Activated CD8-positive, alpha-beta memory T cell treated with anti-CD3 and anti-CD28 coated beads, Interleukin-2, amount 50 U/mL, for 24 hours (primary cell): Measurements from ENCODE around the gene TKFC.

Source experiments
- DNase-seq: peaks from one replicate; pipeline ENCODE4 v3.0.0-alpha.2; 2020; ENCODE audit errors: extremely low read depth

TKFC gene, protein sequence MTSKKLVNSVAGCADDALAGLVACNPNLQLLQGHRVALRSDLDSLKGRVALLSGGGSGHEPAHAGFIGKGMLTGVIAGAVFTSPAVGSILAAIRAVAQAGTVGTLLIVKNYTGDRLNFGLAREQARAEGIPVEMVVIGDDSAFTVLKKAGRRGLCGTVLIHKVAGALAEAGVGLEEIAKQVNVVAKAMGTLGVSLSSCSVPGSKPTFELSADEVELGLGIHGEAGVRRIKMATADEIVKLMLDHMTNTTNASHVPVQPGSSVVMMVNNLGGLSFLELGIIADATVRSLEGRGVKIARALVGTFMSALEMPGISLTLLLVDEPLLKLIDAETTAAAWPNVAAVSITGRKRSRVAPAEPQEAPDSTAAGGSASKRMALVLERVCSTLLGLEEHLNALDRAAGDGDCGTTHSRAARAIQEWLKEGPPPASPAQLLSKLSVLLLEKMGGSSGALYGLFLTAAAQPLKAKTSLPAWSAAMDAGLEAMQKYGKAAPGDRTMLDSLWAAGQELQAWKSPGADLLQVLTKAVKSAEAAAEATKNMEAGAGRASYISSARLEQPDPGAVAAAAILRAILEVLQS

DNA sequence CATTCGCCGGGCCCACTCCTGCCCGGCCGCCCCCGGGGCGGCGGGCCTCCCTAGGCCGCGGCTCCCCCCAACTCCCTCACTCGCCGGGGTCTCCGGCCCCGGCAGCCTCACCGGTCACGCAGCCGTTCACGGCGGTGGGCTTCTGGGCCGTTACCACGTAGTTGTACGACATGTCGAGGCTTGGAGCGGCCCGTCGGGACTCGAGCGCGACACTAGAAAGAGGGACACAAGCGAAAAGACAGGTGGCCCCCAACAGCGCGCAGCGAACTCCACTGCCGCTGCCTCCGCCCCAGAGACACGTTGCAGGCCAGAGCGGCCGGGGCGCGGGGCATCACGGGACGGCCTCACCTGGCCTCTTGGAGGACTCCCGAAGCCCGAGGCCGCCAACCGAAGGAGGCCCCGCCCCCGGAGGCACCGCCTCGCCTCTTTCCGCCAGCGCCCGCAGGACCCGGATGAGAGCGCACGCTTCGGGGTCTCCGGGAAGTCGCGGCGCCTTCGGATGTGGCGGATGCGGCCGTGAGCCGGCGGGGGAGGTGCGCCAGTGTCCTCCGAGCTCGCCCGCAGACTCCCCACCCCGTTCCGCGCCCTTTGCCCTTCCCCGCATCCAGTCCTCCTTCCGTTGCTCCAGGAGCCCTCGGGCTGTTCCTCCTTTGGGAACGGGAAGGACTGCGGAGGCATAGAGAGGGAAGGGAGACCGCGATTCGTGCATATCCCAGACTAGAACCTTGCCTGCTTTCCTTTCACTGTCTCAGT lies at the start of gene TKFC, which contains the start of gene DDB1:
Gene TKFC (plus strand): TSS at position 432 of the 753 bp plus-strand sequence. CDS start 1,501 bp downstream, outside the sequence.
Gene DDB1 (minus strand): TSS at position 309 of the 753 bp plus-strand sequence. CDS start 137 bp downstream, at position 172.
- peak; percentile 88 for DNase-seq

DNA sequence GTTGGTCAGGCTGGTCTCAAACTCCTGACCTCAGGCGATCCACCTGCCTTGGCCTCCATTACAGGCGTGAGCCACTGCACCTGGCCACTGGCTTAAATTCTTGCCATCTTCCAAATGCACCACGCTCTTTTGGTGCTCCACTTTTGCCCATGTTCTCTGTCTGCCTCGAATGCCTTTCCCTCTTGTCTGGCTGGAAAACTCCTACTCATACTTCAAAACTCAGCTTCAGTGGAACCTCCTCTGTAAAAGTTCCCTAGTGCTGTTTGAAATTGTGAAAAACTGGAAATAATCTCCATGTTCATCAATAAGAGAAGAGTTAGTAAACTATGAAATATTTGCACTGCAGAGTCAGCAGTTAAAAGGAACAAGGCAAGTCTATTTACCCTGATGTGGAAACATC lies 49.4 kb upstream of the TKFC start:
- no peak for DNase-seq

DNA sequence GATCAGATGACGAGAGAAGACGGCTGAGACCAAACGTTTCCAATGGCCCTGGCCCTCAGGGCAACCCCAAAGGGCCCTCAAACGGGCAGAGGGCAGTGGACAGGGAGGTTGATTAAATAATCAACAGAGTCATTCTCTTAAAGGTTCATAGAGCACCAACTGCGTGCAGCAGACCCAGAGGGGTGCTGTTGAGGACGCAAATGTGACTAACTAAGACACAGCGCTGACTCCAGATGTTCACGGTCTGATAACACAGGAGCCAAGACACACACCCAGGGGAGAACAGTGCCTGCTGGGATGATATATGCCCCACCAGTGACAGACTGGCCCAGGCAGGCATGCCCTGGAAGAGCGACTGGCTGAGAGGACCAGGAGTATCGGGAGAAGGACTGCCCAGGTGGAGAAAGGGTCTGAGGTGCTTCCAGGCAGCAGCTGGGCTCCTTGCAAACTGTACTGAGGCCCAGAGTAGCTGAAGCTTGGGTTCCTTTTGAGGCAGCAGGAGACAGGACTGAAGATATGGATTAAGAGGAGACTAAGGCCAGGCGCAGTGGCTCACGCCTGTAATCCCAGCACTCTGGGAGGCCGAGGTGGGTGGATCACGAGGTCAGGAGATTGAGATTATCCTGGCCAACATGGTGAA lies 45.6 kb upstream of the TKFC start:
- DNase-seq: no peak

DNA sequence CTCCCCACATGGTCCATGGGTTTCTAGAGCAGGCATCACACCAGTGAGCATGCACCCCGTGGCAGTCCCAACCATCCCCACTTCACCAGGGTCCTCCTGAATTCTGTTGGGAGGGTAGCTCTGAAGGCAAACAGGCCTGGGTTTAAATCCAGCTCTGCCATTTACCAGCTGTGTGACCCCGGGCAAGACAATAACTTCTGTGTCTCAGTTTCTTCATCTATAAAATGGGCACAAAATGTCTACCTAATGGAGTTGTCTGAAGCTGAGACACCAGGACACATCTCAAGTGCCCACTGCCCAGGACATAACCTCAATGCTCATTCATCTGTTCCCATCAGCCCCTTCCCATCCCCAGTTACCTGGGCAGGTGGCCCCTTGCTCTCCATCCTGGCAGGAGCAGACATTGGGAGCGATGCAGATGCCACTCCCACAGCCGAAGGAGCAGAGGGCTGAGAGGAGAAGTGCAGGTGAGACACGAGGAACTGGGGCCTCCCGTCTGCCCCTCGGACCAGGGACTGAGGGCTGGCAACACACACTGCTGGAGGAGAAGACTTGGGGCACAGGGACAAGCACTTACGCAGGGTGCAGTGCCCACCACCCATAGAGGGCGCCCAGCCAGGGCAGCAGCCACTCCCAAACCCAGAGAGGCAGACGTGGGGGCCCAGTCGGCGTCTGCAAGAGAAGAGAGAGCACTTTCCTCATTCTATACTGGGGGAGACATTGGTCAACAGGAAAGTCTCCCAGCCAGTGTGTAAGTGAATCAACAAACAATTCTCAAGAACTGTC lies 41.9 kb upstream of the TKFC start:
- no peak for DNase-seq

DNA sequence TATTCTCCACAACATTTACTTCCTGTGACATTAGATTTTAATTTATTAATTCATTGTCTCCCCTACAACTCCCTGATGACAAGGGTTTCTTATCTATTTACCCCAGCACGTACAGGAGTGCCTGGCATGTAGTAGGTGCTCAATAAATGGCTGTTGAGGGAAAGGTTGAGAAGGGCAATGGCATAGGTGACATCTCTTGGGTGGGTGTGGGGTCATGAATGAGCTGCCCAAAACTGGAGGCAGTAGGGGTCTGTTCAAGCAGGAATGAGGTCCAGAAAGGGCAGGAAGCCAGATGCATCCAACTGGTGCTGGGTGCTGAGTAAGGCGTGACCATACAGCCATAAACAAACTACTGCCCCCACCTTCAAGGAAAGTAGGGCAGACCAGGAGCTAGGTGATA lies 40.7 kb upstream of the TKFC start:
- no peak for DNase-seq

DNA sequence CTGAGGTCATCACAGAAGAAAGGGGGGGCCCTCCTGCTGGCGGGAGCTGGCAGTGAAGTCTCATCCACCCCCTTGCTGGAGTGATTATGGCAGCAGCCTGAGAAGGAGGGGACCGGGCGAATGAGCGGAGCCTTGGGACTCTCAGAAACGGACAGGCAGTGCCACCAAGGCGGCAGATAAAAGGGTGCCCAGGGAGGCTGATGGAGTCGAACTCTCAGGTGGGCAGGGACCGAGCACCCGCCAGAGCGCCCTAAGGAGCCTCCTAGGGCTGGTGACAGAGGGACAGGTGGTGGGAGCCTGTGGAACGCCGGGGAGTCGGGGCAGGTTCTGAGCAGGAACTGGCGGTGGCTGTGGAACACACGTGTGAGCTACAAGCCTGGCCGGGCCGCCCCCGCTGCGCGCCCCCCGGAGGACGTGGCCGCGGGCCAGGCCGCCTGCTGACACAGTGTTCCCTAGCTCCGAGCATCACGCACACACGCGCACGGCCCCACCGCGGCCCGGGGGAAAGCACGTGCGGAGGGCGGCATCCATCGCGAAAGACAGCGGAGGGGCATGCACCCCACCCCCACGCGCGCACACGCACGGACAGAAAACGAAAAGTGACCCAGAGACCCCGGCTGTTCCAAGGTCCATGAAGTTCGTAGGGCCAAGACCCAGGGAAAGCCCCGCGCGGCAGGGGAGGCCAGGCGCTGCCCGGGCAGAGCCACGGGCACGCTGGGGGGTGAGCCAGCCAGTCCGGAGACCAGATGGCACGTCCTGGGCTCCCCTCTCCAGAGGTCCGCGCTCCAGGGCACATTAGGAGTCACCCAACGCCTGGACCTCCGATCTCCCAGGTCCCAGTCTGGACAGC lies 38.9 kb upstream of the TKFC start:
- DNase-seq: no peak

DNA sequence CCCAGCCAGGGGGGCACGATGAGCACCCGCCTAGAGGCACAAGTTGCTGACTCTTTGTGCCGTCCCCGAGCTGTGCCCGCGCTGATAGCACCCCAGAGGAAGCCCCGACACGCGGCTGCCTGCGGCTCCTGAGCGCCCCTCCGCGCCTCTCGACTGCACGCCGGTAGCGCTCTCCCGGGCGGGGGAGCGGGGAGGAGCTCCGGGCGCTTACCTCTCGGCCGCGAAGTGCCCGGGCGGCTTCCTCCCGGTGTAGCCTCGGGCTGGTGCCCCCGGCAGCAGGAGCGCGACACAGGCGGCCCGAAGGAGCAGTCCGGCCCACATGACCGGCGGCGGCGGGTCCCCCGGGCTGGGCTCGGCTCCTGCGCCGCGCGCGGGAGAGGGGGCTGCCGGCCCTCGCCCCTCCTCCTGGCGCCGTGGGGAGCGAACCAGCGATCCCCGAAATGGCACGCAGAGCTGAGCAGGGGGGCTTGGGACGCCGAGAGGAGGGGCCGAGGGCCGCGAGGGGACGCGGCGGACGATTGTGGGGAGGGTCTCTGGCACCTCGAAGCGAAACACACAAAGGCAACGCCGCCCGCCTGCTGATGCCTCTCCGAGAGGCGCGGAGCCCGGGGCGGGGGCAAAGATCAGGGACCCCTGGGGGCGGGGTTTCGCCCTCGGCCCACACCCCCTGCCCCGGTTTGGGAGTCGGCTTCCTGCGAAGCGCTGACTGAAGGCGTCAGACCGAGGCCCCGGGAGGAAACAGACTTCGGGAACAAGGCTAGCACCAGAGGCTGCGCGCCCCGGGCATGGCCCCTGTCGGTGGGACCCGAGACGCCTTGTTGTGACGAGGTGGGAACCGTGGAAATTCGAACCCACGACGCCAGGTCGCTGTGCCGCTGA lies 38.1 kb upstream of the TKFC start, which contains the start of gene VWCE:
Gene VWCE (minus strand): TSS at position 600 of the 879 bp plus-strand sequence. CDS start 279 bp downstream, at position 321.
- no peak for DNase-seq

DNA sequence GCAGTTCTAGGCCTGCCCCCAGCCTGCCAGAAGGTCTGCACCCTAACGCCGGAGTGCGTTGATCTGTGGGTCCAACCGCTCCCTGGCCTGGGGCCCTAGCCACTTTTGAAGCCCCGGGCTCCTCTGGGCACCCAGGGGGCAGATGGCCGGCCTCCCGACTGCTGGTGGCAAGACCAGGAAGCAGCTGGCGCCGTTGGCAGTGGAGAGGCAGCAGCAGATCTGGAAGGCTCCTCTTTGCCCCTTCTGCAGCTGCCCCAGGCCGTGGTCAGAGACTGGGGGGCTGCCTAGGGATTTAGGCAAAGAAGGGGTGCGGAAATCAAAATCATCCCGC lies 37.5 kb upstream of the TKFC start:
- DNase-seq: no peak

DNA sequence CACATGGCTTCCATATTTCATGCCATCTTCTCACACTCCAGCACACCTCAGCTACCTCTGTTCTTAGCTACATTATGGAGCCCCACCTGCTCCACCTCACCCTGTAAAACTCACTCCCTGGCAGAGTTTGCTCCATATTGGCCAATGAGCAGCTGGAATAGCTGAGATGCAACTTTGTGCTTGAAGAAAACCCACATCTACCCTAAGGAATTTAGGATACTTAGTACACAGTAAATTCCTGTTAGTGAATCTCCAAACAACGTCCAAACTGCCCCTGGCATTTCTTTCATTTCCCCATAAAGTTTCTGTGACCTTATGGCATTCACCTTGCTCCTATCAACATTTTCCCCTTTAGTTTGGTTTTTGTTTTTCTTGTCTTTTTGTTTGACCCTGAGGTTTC lies 35.7 kb upstream of the TKFC start:
- no peak for DNase-seq

DNA sequence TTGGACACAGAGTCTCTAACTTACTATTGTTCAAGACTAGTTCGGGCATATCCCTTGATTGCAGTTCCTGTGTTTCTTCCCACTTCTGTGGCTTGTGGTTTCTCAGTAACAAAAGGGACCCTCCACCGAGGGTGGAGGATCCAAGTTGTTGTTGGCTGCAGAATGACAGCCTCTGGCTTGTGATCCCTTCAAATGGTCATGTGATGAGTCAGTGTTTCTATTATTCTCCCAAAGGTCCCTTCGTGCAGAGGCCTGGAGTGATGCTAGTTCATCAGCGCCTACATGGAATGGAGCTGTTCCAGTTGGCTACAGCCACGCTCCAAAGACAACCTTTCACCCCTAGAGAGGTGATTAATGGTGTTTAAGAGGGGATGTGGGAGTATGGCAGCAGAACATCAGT lies 35.3 kb upstream of the TKFC start:
- no peak for DNase-seq

DNA sequence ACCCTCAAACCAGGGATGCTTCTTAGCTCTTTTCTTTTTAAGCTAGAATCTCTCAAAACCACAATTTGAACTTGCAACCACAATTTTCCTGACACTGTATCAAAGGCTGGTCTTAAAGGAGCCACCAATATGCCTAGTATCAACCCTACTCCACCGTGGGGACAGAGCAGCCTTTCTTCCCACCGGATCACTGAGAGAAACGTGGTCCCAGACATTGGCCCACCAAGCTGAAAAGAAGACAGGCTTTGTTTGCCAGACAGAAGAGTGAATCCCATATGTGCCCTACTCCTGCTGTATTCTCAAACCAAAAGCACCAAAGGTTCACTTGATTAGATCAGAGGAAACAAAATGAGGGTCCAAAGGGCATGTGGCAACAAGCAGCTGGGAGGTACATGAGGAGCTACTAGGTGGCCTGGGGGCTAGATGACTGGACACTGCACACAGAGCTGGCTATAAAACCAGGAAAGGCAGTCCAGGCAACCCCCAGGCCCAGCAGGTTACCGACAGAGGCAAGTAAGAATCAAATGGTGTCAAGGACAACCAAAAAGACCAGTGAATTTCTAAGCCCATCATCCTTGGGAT lies 34.3 kb upstream of the TKFC start:
- no peak for DNase-seq

DNA sequence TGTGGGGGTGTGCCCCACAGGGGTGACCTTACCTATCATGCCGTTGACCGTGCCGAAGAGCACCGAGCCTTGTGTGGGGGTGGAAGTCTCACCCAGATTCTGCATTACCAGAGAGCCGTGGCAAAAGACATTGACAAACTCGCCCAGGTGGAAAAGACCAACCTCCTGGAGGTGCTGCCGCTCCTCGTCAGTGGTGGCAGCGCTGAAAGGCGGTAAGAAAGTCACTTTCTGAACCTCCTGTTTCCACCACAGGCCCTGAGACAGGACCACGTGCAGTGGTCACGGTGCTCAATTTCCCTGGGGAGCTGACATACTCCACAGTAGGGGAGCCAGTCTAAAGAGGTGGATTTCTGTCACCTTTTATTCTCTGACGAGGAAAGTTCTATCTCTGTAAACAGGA lies 30.5 kb upstream of the TKFC start:
- DNase-seq: no peak

DNA sequence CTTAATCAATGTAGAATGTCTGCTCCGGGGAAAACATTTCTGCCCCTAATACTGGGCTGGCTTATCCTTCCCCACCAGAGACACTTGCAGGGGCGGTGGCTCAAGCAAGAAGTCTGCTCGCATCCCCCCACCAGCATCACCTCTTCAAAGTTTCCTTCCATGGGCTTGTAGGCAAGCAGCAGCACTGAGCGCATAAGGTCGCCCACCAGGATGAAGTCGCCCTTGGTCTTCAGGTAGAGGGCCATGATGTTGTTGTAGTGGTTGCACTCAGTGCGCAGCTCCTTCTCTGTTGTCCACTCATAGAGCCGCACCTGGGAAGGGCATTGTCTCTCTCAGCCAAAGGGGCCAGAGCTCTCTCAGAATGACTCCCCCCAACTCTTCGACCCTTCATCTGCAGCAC lies 29.3 kb upstream of the TKFC start:
- DNase-seq: no peak

DNA sequence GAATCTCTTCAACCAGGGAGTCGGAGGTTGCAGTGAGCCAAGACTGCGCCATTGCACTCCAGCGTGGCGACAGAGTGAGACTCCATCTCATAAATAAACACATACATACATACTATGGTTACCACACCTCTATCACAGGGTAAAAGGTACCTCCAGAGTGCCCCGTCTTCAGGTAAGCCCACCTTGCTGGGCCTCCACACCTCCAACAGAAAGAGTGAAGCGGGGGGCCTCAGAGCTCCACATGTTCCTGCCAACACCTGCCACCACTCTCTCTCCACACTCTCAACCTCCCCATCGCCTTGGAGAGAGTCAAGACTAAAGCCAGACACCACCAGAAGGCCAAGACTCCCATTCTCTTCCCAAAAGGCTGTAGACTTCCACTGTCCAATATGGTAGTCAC lies 27.6 kb upstream of the TKFC start:
- DNase-seq: no peak

DNA sequence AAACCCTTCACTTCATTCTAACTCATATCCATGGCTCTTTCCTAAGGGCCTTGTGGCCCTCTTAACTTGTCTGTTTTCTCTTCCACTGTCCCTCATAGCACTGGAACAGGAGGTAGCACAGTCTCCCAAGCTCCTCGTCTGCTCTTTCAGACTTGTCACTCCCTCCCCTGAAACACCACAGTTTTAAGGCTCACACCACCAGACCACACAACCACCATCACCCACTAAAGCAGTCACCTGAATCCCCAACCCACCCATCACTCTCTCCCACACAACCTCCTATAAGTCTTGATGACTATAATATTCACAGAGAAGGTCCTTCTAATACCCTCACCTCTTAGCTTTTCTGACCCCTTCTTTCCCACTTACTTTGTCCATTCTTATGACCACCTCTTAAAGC lies 26.8 kb upstream of the TKFC start:
- no peak for DNase-seq

DNA sequence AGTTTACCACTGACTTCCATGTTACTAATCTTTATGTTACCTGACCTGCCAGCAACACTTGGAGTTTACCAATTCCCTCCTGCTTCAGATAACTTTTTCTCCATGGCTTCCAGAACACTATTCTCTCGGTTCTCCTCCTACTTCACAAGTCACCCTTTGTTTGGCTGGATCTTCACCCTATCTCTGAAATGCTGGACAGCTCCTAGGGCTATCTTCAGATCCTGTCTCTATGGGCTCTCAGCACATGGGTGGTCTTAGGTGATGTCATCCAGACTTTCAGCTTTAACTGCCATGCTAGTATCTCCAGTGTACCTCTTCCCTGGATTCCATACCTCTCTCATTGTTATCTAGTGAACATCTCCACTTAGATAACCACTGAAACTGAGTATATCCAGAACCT lies 25.7 kb upstream of the TKFC start:
- DNase-seq: no peak

DNA sequence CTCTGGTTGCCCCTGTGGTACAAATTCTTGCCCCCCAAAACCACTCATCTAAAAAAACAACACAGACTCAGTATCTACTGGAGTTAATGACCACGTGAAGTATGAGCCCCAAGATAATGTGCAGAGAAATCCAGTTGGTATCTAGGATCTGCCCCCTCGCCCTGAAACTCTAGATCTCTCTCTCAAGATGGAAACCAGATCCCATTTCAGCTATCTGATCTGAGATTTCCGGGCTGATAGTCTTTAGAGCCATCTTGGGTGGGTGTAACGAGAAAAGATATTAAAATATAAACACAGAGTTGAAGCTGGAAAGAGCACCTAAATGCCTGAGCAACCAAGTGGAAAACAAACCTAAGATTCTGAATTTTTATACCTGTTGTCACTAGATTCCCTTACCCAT lies 23.9 kb upstream of the TKFC start:
- DNase-seq: no peak

DNA sequence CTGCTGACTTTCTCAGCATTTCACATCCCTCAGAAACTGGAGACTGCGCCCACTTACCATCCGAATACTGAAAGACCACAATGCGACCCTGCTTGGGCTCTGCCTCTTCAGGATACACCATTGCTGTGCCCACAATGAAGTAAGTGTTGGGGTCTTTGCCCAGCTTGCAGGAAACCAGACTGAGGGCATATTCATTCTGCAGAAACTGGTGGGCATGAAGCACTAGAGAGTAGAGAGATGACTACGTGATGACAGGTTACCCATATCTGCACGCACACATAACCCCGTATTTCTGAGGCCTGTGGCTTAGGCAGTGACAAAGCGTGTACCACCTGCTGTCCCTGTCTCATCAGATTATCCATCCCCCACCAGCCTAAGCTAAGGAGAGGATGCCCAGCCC lies 23.3 kb upstream of the TKFC start:
- DNase-seq: no peak

DNA sequence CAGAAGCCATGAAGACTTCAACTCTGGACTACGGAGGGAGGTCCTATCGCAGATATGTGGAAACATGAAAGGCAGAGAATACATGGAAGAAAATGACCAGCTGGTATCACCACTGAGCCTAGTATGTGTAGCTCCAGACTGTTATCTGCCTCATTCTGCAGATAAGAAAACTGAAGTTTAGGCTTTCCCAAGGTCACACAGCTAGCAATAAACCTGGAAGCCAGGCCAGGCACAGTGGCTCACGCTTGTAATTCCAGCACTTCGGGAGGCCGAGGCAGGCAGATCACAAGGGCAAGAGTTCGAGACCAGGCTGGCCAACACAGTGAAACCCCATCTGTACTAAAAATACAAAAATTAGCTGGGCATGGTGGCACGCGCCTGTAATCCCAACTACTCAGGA lies 22.3 kb upstream of the TKFC start:
- no peak for DNase-seq
